ENCODE measurements around the gene BCL2L15.

GRCh38 chr1:113922957-113923356 is 35.6 kb upstream of the BCL2L15 start:
- TF ChIP-seq CTCF (IDR thresholded peaks at IDR 0.05; ENCODE audit: extremely low read depth in 1 of 2, insufficient read depth in 1 of 2, low read depth in 1 of 2, low read length in 2 of 2), result no peak
- no peak for TF ChIP-seq EZH2 (IDR thresholded peaks at IDR 0.05; ENCODE audit: borderline replicate concordance, low read depth, low read length, severe bottlenecking)

Data from endothelial cell of umbilical vein (primary cell).